Measurements from ENCODE around the gene SOCS3. TPM values are rescaled to one million over a fixed set of nuclear protein-coding genes. Genes with fewer than 3 reads are reported as not detected.
"Not testable (repeated sequence)": the region's sequence is repeated elsewhere in the genome, so short reads cannot be mapped to it uniquely, and the experiment has no call there.

Gene SOCS3
- total RNA-seq, 1 donor from 2014 or later: 29.0 TPM

GRCh38 chr17:78329263-78330059, 30.4 kb downstream of the SOCS3 start:
- peak; percentile 60 for DNase-seq

- no peak for DNase-seq
Observed at GRCh38 chr17:78327880-78328279, 32.0 kb downstream of the SOCS3 start.

- DNase-seq: peak; percentile 75
Observed at GRCh38 chr17:78325076-78325687, 34.7 kb downstream of the SOCS3 start.

- peak; percentile 98 for DNase-seq
Observed at GRCh38 chr17:78324391-78325075, 35.3 kb downstream of the SOCS3 start.

GRCh38 chr17:78323826-78324390, 36.0 kb downstream of the SOCS3 start:
- peak; percentile 86 for DNase-seq

- DNase-seq: no peak
Observed at GRCh38 chr17:78322858-78323455, 36.9 kb downstream of the SOCS3 start.

GRCh38 chr17:78322327-78322857, 37.5 kb downstream of the SOCS3 start:
- DNase-seq: no peak

GRCh38 chr17:78318843-78319242, 41.0 kb downstream of the SOCS3 start:
- DNase-seq: no peak

GRCh38 chr17:78318407-78318806, 41.5 kb downstream of the SOCS3 start:
- DNase-seq: no peak

- no peak for DNase-seq
Observed at GRCh38 chr17:78317794-78318400, 42.0 kb downstream of the SOCS3 start.

GRCh38 chr17:78316867-78317789, 42.7 kb downstream of the SOCS3 start:
- DNase-seq: peak; percentile 57

- no peak for DNase-seq
Observed at GRCh38 chr17:78316115-78316866, 43.6 kb downstream of the SOCS3 start.

GRCh38 chr17:78315355-78316114, 44.3 kb downstream of the SOCS3 start:
- DNase-seq: peak; percentile 91

GRCh38 chr17:78314683-78315354, 45.1 kb downstream of the SOCS3 start:
- no peak for DNase-seq

- DNase-seq: peak; percentile 87
Observed at GRCh38 chr17:78313735-78314648, 45.9 kb downstream of the SOCS3 start.

GRCh38 chr17:78309659-78310255, 50.1 kb downstream of the SOCS3 start:
- not testable (repeated sequence) for DNase-seq
